DMS 273 (cell line): ENCODE results near the gene TMTC1.

Experiments used
- DNase-seq: peaks from one replicate; lab custom pipeline; 2025; ENCODE audit not compliant: unreplicated experiment; lab: John Stamatoyannopoulos, UW

TMTC1 gene

DNA sequence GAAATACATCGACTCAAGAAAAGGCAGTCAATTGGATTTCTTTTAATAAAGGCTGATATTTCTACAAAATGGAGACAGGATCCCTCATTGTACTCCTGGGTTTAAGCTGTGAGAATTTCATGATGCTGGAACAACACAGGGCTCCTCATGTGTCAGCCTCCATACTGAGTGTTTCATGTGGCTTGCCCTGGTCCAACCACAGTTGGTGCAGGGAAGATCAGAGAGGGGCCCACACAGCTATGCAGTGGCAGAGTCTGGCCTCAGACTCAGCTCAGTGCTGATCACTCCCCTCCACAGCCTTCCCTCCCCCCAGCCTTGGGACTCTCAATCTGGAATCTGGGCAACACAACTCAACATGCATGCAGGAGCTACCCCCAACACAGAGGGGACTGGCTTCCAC lies 163.7 kb downstream of the TMTC1 start:
- DNase-seq = no peak

DNA sequence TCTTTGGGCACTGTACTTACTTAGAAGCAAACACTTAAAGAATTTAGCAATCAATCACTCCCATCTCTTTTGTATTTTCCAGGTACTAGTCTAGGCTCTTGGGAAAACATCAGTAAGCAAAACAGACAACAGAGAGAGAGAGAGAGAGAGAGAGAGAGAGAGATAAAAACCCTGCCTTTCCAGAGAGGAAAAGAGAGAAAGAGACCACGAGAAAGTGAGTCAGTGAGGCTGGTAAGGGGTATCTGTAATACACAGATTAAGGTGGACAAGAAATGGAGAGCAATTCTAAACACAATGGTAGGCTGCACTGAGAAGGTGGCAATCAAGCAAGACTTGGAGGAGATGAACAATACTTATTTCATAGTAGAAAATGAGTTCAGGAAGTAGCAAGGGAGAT lies 166.3 kb downstream of the TMTC1 start:
- DNase-seq = no peak

GRCh38 chr12:29616664-29617406 lies 166.9 kb downstream of the TMTC1 start:
- DNase-seq = no peak

DNA sequence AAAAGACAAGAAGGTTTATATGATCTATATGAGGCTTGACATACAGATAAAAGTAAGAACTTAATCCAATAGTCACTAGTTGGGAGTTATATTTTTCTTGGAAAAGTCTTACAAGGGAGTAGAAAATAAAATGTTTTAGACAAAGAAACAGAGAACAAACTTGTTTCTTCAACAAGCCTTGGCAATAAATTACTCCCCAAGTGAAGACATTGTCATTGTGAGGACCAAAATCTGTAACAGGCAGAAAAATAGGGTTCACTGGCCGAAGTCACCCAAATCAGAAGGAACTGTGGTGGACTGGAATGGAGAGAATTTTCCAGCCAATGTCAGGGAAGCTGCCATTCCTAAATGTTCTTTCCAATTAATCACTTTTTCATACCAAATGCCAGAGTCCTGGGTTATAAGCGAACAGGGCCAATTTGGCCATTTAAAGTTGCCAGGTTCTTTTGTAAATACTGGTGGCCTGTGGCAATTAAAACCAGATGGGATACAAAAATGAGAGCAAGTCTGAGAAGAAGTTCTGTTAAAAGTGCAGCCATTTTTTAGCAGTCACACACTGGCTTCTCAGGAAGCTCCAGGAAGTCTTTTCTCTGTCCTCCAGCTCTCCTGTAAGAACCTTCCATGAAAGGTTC lies 168.9 kb downstream of the TMTC1 start:
- no peak for DNase-seq

DNA sequence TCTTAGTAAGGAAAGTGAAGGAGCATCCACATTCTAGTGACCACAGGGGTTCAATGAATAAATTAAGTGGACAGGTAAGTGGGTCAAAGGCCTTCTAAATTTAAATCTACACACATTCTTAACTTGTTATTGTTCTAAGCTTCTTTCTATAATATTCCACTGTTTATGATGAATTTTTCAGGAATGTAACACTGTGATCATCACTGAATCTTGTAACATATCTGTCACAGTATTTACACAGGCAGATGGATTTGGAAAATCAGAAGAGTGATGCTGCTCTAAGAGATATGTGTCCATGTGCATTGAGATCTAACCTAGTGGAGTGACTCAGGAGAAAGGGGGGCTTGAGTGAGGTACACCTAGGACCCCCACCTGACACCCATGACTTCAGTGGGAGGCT lies 170.8 kb downstream of the TMTC1 start:
- no peak for DNase-seq

- peak; percentile 9 for DNase-seq
These were observed 171.8 kb downstream of the TMTC1 start for GRCh38 chr12:29611906-29612305.

GRCh38 chr12:29610473-29611170 lies 173.1 kb downstream of the TMTC1 start:
- no peak for DNase-seq

DNA sequence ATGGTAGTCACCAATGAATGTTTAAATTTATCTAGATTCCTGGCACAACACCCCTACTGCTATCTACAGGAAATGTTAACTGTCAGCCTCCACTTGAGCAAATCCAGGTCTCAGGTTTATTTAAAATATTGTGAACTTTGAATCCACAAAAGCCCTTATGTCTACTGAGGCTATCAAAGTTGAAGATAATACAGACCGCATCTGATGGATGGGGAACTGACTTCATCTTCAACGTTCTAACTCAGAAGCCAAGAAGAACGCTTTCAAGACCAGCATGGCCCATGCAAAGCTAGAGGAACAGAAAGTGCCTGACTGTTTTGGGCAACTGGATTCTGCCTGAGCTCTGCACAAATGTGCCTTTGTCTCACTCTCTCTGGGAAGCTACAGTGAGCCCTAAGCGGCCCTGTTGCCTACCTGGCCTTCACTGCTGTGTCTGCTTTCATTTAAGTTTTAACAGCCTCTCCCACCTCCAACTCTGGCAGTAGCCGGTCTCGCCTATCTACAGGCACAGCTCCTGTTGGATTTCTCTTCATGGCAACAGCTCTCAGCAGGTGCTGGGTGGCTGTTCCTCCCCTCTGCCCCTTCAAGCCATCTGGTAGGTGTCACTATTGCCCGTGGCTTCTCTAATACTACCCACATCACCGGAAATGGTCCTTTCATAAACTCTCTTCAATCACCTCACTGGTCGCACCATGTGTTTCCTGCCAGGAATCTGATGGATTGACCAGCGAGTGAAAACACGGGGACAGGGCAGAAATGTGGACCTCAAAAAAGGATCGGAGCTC lies 174.1 kb downstream of the TMTC1 start:
- no peak for DNase-seq

- no peak for DNase-seq
These were observed 175.2 kb downstream of the TMTC1 start for GRCh38 chr12:29608581-29608980.

DNA sequence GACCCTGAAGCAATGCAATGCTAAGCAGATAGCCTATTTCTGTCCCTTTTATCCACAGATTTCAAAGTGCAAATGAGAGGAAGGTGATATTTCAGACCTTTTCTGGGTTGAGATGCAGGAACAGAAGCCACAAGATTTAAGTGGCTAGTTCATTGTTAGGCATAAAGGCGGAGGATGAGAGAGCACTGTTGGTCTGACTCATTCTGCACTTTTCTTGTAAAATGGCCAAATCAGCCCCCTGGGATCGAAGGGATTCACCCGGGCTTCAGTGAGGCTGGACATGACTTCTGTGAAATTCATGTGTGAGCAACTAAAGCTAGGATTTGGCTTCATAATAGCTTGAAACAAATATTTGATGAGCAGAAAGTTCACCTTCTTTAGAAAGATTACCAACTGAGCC lies 184.4 kb downstream of the TMTC1 start:
- no peak for DNase-seq

- no peak for DNase-seq
These were observed 188.5 kb downstream of the TMTC1 start for GRCh38 chr12:29595071-29595755.

DNA sequence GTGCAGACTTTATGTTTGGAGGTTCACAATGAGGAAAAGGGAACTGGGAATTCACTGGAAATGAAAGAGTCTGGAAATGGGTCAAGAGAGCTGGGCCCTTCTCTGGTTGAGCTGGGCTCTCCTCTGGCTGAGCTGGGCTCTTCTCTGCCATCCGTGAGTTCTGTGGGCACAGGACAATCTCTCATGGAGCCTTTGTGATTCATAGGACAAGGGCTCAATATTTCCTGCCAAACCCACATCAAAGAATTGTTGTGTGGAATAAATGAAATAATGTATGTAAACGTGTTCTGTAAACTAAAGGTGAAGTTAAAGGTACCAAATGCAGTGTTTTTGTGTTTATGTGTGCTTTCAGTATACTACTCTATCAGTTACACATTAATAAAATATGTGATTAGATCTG lies 190.7 kb downstream of the TMTC1 start:
- no peak for DNase-seq

GRCh38 chr12:29591140-29592020 lies 192.4 kb downstream of the TMTC1 start:
- no peak for DNase-seq

GRCh38 chr12:29589851-29590250 lies 193.9 kb downstream of the TMTC1 start:
- no peak for DNase-seq

DNA sequence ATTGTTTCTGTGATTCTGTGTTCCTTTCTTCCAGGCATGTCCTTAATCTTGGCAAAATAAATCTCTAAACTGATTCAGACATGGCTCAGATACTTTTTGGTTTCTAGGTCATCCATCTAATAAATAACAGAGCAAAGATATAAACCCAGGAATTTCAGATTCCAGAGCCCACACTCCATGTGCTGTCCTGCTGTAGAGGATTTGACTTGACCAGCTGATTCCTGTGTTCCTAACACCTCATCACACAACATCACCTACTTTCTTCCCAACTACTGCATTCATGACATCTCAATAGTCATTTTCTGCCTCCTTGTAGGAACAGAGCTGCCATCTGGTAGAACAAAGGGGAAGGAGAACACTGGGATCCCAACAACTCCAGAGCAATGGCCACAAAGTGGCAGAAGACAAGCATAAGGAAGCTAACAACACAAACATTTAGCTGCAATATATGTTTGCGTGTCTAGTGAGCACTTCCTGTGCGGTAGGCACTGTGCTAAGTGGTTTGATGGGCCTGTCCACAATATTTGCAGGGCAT lies 194.4 kb downstream of the TMTC1 start:
- no peak for DNase-seq

- no peak for DNase-seq
These were observed 201.0 kb downstream of the TMTC1 start for GRCh38 chr12:29582677-29583272.

DNA sequence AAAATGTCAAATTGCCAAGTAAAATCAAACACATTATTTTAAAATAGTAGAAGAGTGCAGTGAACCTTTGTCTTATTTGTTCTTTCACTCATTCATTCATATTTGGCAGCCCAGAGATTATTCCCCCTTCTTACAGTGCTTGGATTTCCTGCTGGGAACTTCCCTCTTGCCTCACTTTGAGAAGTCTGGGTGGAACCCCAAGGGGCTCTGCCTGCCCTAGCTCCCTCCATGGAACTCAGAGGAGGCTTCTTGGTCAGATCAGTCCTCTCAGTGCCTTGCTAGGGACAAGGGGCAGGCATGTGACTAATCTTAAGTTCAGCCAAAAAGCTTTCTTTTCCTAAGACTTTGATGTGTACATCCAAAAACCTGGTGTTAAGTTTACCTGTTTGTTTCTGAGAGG lies 201.6 kb downstream of the TMTC1 start:
- DNase-seq = no peak

GRCh38 chr12:29581631-29582030 lies 202.1 kb downstream of the TMTC1 start:
- no peak for DNase-seq

GRCh38 chr12:29580971-29581370 lies 202.8 kb downstream of the TMTC1 start:
- DNase-seq = no peak
